ENCODE measurements around the gene GRID2. TPM values are rescaled to one million over a fixed set of nuclear protein-coding genes. Genes with fewer than 3 reads are reported as not detected.

Gene GRID2
- total RNA-seq, 2 experiments from 2014 or later: not detected

DNA sequence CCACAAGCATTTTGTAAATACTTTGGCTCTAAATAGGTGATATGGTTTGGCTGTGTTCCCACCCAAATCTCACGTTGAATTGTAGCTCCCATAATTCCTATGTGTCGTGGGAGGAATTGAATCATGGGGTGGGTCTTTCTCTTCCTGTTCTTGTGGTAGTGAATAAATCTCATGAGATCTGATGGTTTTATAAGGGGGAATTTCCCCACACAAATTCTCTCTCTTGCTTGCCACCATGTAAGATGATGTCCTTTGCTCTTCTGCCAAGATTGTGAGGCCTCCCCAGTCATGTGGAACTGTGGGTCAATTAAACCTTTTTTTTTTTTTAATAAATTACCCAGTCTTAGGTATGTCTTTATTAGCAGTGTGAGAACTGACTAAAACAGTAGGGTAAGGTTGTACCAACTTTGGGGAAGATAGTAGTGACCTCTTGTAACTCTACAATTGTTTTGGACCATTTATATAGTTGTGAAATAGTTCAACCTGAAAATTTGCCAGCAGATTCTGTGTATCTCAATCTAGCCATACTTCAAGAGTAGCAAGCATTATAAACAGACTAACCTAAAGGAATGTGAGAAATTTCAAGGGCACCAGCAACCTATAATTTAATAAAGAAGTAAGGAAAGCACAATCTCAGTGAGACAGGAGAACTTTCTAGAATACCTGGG, 727.8 kb downstream of the GRID2 start:
- no peaks in the 10 kb centered on the region for H3K27me3 Mint-ChIP-seq (ENCODE audit: low read depth)
- H3K9me3 Mint-ChIP-seq: peaks cover 9% of the 10 kb centered on the region
- H3K27ac Mint-ChIP-seq: no peak overlapping the region
- no peaks in the 10 kb centered on the region for H3K4me1 Mint-ChIP-seq (ENCODE audit: low read depth)
- no peak for DNase-seq
- H3K4me3 Mint-ChIP-seq: no peak overlapping the region
- CTCF ChIA-PET: no interaction called here
- no peaks in the 10 kb centered on the region for H3K36me3 Mint-ChIP-seq (ENCODE audit: low read depth)
- intact Hi-C loops (cut with micrococcal nuclease): no loop called here

- no peaks in the 10 kb centered on the region for H3K4me1 Mint-ChIP-seq (ENCODE audit: low read depth)
- no peaks in the 10 kb centered on the region for H3K36me3 Mint-ChIP-seq (ENCODE audit: low read depth)
- H3K27me3 Mint-ChIP-seq (ENCODE audit: low read depth): no peaks in the 10 kb centered on the region
- CTCF ChIA-PET: no interaction called here
- no peak overlapping the region for H3K27ac Mint-ChIP-seq
- H3K4me3 Mint-ChIP-seq: no peak overlapping the region
- no peak for DNase-seq
- intact Hi-C loops (cut with micrococcal nuclease): no loop called here
- H3K9me3 Mint-ChIP-seq: peaks cover 7% of the 10 kb centered on the region
Measured at GRCh38 chr4:93042746-93043145, 739.0 kb downstream of the GRID2 start.

DNA sequence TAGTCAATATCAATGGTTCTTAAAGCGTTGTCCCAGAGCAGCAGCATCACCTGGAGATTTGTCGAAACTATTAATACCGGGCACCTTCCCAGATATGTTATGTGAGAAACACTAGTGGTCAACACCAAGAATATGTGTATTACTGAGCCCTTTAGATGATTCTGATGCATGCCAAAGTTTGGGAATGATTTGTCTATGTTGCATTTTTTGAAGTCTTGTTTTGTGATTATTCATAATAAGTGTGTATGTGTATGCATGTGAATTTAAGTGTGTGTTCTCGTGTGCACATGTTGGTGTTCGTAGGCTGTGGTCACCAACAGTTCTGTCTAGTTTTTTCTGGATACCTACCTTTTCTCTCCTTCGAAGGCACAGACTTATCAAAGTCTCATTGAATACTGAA, 749.4 kb downstream of the GRID2 start:
- Mint-ChIP-seq H3K27ac (no peak overlapping the region), H3K4me1 (ENCODE audit: low read depth) (no peaks in the 10 kb centered on the region), H3K36me3 (ENCODE audit: low read depth) (no peaks in the 10 kb centered on the region), H3K9me3 (peaks cover 1% of the 10 kb centered on the region), H3K4me3 (no peak overlapping the region), H3K27me3 (ENCODE audit: low read depth) (no peaks in the 10 kb centered on the region)
- DNase-seq: no peak
- CTCF ChIA-PET: interaction anchor here (0.6 to 0.7 kb wide), 2 partner anchors 270 to 688 kb away, joined by 4 read pairs; no protein-coding TSS in a partner anchor
- intact Hi-C loops (cut with micrococcal nuclease): no loop called here

DNA sequence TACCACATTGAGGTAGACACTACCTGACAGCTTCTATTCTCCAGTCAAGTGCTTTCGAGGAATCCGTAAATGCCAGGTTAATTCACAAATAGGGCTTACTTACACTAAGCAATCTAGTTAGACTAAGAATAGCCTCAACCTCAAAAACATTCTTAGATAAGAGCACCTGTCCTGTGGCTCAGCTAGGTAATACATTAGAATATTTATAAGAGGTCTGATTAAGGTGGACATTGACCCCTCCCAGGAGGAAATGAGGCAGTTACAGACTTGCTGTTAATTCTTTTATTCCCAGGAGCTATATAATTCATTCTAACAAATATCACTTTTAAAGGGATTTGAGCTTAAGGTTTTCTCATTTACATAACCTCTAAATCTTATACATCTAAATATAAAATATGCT, 758.1 kb downstream of the GRID2 start:
- H3K27me3 Mint-ChIP-seq (ENCODE audit: low read depth): no peaks in the 10 kb centered on the region
- no peak overlapping the region for H3K4me3 Mint-ChIP-seq
- no peak overlapping the region for H3K27ac Mint-ChIP-seq
- no peaks in the 10 kb centered on the region for H3K4me1 Mint-ChIP-seq (ENCODE audit: low read depth)
- CTCF ChIA-PET: no interaction called here
- no peak for DNase-seq
- intact Hi-C loops (cut with micrococcal nuclease): no loop called here
- no peaks in the 10 kb centered on the region for H3K36me3 Mint-ChIP-seq (ENCODE audit: low read depth)
- H3K9me3 Mint-ChIP-seq: peaks cover 1% of the 10 kb centered on the region

DNA sequence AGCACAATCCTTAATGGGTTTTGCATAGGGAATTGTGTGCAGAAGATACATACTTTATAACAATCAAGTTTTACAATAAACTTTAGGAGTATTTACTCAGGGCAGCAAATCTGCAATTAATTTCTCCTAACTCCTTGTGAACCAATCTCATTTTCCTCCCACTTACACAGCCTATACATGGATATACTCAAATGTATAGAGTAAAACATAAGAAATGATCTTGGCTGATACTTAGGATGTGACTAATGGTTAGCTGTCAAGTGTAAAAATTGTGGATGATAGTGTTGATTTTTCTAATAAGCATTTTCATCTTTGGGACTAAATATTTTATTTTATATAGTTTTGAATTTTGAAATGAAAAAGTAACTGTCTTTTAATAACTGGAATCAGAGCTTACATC, 759.6 kb downstream of the GRID2 start:
- no peak for DNase-seq
- H3K36me3 Mint-ChIP-seq (ENCODE audit: low read depth): no peaks in the 10 kb centered on the region
- H3K27ac Mint-ChIP-seq: no peak overlapping the region
- intact Hi-C loops (cut with micrococcal nuclease): no loop called here
- CTCF ChIA-PET: no interaction called here
- no peak overlapping the region for H3K4me3 Mint-ChIP-seq
- H3K4me1 Mint-ChIP-seq (ENCODE audit: low read depth): no peaks in the 10 kb centered on the region
- no peaks in the 10 kb centered on the region for H3K9me3 Mint-ChIP-seq
- H3K27me3 Mint-ChIP-seq (ENCODE audit: low read depth): no peaks in the 10 kb centered on the region

- no peak overlapping the region for H3K27ac Mint-ChIP-seq
- intact Hi-C loops (cut with micrococcal nuclease): no loop called here
- CTCF ChIA-PET: no interaction called here
- no peaks in the 10 kb centered on the region for H3K4me1 Mint-ChIP-seq (ENCODE audit: low read depth)
- no peaks in the 10 kb centered on the region for H3K27me3 Mint-ChIP-seq (ENCODE audit: low read depth)
- no peak for DNase-seq
- no peaks in the 10 kb centered on the region for H3K36me3 Mint-ChIP-seq (ENCODE audit: low read depth)
- H3K4me3 Mint-ChIP-seq: no peak overlapping the region
- H3K9me3 Mint-ChIP-seq: no peaks in the 10 kb centered on the region
Measured at GRCh38 chr4:93065790-93066189, 762.0 kb downstream of the GRID2 start.

GRCh38 chr4:93066749-93067148, 763.0 kb downstream of the GRID2 start:
- CTCF ChIA-PET: no interaction called here
- intact Hi-C loops (cut with micrococcal nuclease): no loop called here
- Mint-ChIP-seq H3K9me3 (peaks cover 2% of the 10 kb centered on the region), H3K4me3 (no peak overlapping the region), H3K27ac (no peak overlapping the region), H3K27me3 (ENCODE audit: low read depth) (no peaks in the 10 kb centered on the region), H3K4me1 (ENCODE audit: low read depth) (no peaks in the 10 kb centered on the region), H3K36me3 (ENCODE audit: low read depth) (no peaks in the 10 kb centered on the region)
- DNase-seq: no peak

DNA sequence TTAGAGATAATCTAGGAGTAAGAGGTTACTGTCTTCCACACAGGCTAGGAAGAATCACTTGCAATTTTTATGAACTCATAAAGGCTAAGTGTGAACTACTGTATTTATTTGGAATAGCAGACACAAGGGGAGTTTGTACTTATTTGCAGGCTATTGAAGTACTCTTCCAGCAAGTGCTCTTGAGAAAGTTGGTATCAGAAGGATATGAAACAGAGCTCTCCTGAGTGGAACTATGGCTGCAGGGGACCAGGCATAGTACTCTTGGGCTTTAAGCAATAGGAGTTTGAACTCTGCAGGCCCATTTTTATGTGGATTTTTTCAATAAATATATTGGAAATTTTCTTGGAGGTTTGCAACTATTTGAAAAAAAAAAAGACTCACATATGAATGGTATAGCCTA, 768.5 kb downstream of the GRID2 start:
- H3K27me3 Mint-ChIP-seq (ENCODE audit: low read depth): no peaks in the 10 kb centered on the region
- no peak for DNase-seq
- CTCF ChIA-PET: no interaction called here
- intact Hi-C loops (cut with micrococcal nuclease): no loop called here
- H3K36me3 Mint-ChIP-seq (ENCODE audit: low read depth): no peaks in the 10 kb centered on the region
- H3K9me3 Mint-ChIP-seq: peaks cover 6% of the 10 kb centered on the region
- no peak overlapping the region for H3K27ac Mint-ChIP-seq
- H3K4me1 Mint-ChIP-seq (ENCODE audit: low read depth): no peaks in the 10 kb centered on the region
- no peak overlapping the region for H3K4me3 Mint-ChIP-seq

GRCh38 chr4:93080316-93080715, 776.5 kb downstream of the GRID2 start:
- no peaks in the 10 kb centered on the region for H3K27me3 Mint-ChIP-seq (ENCODE audit: low read depth)
- no peaks in the 10 kb centered on the region for H3K4me1 Mint-ChIP-seq (ENCODE audit: low read depth)
- no peak for DNase-seq
- H3K4me3 Mint-ChIP-seq: no peak overlapping the region
- CTCF ChIA-PET: no interaction called here
- no peaks in the 10 kb centered on the region for H3K36me3 Mint-ChIP-seq (ENCODE audit: low read depth)
- intact Hi-C loops (cut with micrococcal nuclease): no loop called here
- no peak overlapping the region for H3K27ac Mint-ChIP-seq
- H3K9me3 Mint-ChIP-seq: peaks cover 4% of the 10 kb centered on the region

- no peaks in the 10 kb centered on the region for H3K27me3 Mint-ChIP-seq (ENCODE audit: low read depth)
- intact Hi-C loops (cut with micrococcal nuclease): no loop called here
- H3K9me3 Mint-ChIP-seq: peaks cover 5% of the 10 kb centered on the region
- H3K4me3 Mint-ChIP-seq: no peak overlapping the region
- CTCF ChIA-PET: no interaction called here
- no peak overlapping the region for H3K27ac Mint-ChIP-seq
- no peaks in the 10 kb centered on the region for H3K36me3 Mint-ChIP-seq (ENCODE audit: low read depth)
- DNase-seq: no peak
- no peaks in the 10 kb centered on the region for H3K4me1 Mint-ChIP-seq (ENCODE audit: low read depth)
Measured at GRCh38 chr4:93084599-93085305, 781.0 kb downstream of the GRID2 start.

DNA sequence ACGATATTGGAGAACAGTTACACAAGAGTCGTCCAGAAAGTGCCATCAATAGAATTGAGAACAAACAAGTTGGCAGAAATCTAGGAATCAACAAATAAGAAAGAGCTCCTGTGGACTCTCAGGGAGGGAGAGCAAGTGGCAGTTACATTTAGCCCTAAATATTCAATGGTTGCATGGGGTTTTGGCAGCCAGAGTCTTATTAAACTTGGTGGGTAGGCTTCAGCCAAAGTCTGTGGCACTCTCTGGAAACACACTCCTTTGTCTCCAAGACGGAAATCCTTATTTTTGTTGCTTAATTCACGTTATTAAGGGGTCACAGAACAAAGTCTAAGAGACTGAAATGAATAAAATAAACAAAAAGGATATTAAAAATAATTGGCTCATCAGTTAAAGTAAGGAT, 782.6 kb downstream of the GRID2 start:
- H3K9me3 Mint-ChIP-seq: peaks cover 5% of the 10 kb centered on the region
- no peak overlapping the region for H3K4me3 Mint-ChIP-seq
- intact Hi-C loops (cut with micrococcal nuclease): no loop called here
- H3K4me1 Mint-ChIP-seq (ENCODE audit: low read depth): no peaks in the 10 kb centered on the region
- no peak for DNase-seq
- H3K36me3 Mint-ChIP-seq (ENCODE audit: low read depth): no peaks in the 10 kb centered on the region
- H3K27me3 Mint-ChIP-seq (ENCODE audit: low read depth): no peaks in the 10 kb centered on the region
- CTCF ChIA-PET: no interaction called here
- H3K27ac Mint-ChIP-seq: no peak overlapping the region

GRCh38 chr4:93092765-93093164, 789.0 kb downstream of the GRID2 start:
- Mint-ChIP-seq H3K27me3 (ENCODE audit: low read depth) (no peaks in the 10 kb centered on the region), H3K4me1 (ENCODE audit: low read depth) (no peaks in the 10 kb centered on the region), H3K27ac (no peak overlapping the region), H3K36me3 (ENCODE audit: low read depth) (no peaks in the 10 kb centered on the region), H3K4me3 (no peak overlapping the region), H3K9me3 (no peaks in the 10 kb centered on the region)
- DNase-seq: no peak
- intact Hi-C loops (cut with micrococcal nuclease): no loop called here
- CTCF ChIA-PET: no interaction called here

DNA sequence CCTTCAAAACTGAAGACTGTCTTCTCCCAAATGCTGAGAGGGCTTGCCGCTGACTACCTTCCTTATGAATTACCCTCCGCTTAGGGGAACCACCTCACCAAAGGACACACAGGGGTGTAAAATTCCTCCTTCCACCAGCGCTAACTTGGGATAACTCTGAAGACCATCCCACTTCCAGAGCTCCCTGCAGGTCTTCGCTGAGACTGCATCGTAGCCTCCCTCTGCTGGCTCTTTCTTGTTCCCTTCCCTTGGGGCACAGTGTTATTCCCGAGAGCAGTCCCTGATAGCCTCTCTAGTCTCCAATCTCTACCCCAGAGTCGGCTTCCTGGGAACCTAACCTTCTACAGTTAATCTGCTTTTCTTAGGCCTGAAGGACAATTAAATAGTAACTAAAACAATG, 799.3 kb downstream of the GRID2 start:
- CTCF ChIA-PET: no interaction called here

More for the DNA sequence above, 799.3 kb downstream of the GRID2 start:
- Mint-ChIP-seq H3K4me3 (no peak overlapping the region), H3K36me3 (ENCODE audit: low read depth) (no peaks in the 10 kb centered on the region), H3K27me3 (ENCODE audit: low read depth) (no peaks in the 10 kb centered on the region), H3K4me1 (ENCODE audit: low read depth) (no peaks in the 10 kb centered on the region), H3K27ac (no peak overlapping the region), H3K9me3 (peaks cover 7% of the 10 kb centered on the region)
- no peak for DNase-seq
- intact Hi-C loops (cut with micrococcal nuclease): no loop called here
